ENCODE data around the gene VSNL1. TPM values are rescaled to one million over a fixed set of nuclear protein-coding genes. Genes with fewer than 3 reads are reported as not detected.
A peak's percentile ranks its signal among the peaks of the same experiment; 100 is the strongest.

Gene VSNL1
- total and polyA plus RNA-seq, 10 of the 15 experiments (the other 5 are each of a cell fraction or from before 2014, with no cell fraction given) = 0.04 to 0.30 (median 0.12) TPM; not detected in 4

- TF ChIP-seq IRF4 (IDR thresholded peaks at IDR 0.05; ENCODE audit: low read depth, low read length) (0 out of 2 replicates have a peak, but pooled peaks have one; percentile 32), ATF7 (IDR thresholded peaks at IDR 0.05; ENCODE audit: low read depth) (peak; percentile 56), FOS (IDR thresholded peaks at IDR 0.05; ENCODE audit: borderline replicate concordance, extremely low read depth, insufficient read length) (no peak), BHLHE40 (IDR thresholded peaks at IDR 0.05; ENCODE audit: borderline replicate concordance in 1 of 2, low read depth in 2 of 2, low read length in 1 of 2) (0 out of 4 replicates have a peak, but pooled peaks of 1 of the 2 experiments have one; percentile 29), TBL1XR1 (IDR thresholded peaks at IDR 0.05; ENCODE audit: low read depth, low read length) (no peak), IKZF1 (conservative IDR thresholded peaks at IDR 0.05) (peak; percentile 26; the same call in 1 of the 2 replicates), TCF3 (IDR thresholded peaks at IDR 0.05; ENCODE audit: borderline replicate concordance, insufficient read depth, low read depth, low read length) (peak; percentile 49; the same call in 1 of the 2 replicates), RELB (IDR thresholded peaks at IDR 0.05; ENCODE audit: low read depth) (0 out of 2 replicates have a peak, but pooled peaks have one; percentile 10), RB1 (IDR thresholded peaks at IDR 0.05; ENCODE audit: borderline replicate concordance) (no peak), EP300 (IDR thresholded peaks at IDR 0.05; ENCODE audit: borderline replicate concordance in 1 of 2, control insufficient read depth in 1 of 2, low read depth in 2 of 2, low read length in 2 of 2) (0 out of 4 replicates have a peak, but pooled peaks of 1 of the 2 experiments have one; percentile 15), CBX5 (IDR thresholded peaks at IDR 0.05; ENCODE audit: low read depth) (0 out of 2 replicates have a peak, but pooled peaks have one; percentile 49)
- TF ChIP-seq, protein P1, sequence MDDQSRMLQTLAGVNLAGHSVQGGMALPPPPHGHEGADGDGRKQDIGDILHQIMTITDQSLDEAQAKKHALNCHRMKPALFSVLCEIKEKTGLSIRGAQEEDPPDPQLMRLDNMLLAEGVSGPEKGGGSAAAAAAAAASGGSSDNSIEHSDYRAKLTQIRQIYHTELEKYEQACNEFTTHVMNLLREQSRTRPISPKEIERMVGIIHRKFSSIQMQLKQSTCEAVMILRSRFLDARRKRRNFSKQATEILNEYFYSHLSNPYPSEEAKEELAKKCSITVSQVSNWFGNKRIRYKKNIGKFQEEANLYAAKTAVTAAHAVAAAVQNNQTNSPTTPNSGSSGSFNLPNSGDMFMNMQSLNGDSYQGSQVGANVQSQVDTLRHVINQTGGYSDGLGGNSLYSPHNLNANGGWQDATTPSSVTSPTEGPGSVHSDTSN (IDR thresholded peaks at IDR 0.05; ENCODE audit: insufficient replicate concordance, low read depth, low read length) = peak; percentile 55
- TF ChIP-seq, protein P2, sequence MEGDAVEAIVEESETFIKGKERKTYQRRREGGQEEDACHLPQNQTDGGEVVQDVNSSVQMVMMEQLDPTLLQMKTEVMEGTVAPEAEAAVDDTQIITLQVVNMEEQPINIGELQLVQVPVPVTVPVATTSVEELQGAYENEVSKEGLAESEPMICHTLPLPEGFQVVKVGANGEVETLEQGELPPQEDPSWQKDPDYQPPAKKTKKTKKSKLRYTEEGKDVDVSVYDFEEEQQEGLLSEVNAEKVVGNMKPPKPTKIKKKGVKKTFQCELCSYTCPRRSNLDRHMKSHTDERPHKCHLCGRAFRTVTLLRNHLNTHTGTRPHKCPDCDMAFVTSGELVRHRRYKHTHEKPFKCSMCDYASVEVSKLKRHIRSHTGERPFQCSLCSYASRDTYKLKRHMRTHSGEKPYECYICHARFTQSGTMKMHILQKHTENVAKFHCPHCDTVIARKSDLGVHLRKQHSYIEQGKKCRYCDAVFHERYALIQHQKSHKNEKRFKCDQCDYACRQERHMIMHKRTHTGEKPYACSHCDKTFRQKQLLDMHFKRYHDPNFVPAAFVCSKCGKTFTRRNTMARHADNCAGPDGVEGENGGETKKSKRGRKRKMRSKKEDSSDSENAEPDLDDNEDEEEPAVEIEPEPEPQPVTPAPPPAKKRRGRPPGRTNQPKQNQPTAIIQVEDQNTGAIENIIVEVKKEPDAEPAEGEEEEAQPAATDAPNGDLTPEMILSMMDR (IDR thresholded peaks at IDR 0.05 in 2 of 3, conservative IDR thresholded peaks at IDR 0.05 in 1 of 3; ENCODE audit: control insufficient read depth in 2 of 3, extremely low read depth in 1 of 3, insufficient read depth in 1 of 3, low read depth in 3 of 3, low read length in 3 of 3) = peak; percentile 75 to 88 (median 87); a peak in 4 of 6 replicates
These were observed 105.6 kb downstream of the VSNL1 start (continued) for GRCh38 chr2:17646081-17646554.

Data from GM12878 (cell line).